Measurements from ENCODE around the gene IFFO2. TPM values are rescaled to one million over a fixed set of nuclear protein-coding genes. Genes with fewer than 3 reads are reported as not detected.
A peak's percentile ranks its signal among the peaks of the same experiment; 100 is the strongest.

IFFO2 gene
- total RNA-seq, 2 donors from 2014 or later: 4.6 to 6.4 TPM

DNA sequence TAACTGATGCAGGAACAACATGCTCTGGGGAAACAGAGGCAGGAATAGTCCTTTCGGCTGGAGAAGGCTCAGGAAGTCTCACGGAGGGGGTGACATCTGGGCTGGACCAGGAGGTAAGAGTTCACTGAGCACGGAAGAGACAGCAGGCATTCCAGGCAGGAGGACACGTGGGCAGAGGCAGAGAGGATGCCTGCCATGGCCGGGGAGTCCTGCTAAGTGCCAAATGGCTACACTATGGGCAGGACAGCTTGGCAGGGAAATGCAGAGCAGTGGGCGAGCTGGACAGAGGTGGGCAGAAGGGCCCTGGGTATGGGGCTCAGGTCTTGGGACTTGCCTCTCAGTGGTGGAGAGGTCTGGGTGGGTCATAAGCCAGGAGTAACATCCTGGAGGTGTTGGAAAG, 71.7 kb downstream of the IFFO2 start:
- H3K4me3 ChIP-seq (ENCODE audit: low read length): no peak overlapping the region
- TF ChIP-seq CTCF (conservative IDR thresholded peaks at IDR 0.05): no peak
- H3K36me3 ChIP-seq (ENCODE audit: control insufficient read depth, insufficient read depth, low read length): no peaks in the 10 kb centered on the region
- peaks cover 11% of the 10 kb centered on the region for H3K27me3 Mint-ChIP-seq (ENCODE audit: insufficient read depth)
- H3K36me3 Mint-ChIP-seq (ENCODE audit: low read depth): no peaks in the 10 kb centered on the region
- H3K27me3 ChIP-seq (ENCODE audit: control insufficient read depth, insufficient read depth, low read length, poor library complexity, severe bottlenecking): peaks cover 30% of the 10 kb centered on the region
- H3K4me3 Mint-ChIP-seq: no peak overlapping the region
- H3K4me1 Mint-ChIP-seq: no peaks in the 10 kb centered on the region
- H3K4me1 ChIP-seq (ENCODE audit: control insufficient read depth, insufficient read depth, low read length): no peaks in the 10 kb centered on the region
- no peak overlapping the region for H3K27ac Mint-ChIP-seq
- H3K9ac ChIP-seq (ENCODE audit: extremely low read depth, low read length, poor library complexity, severe bottlenecking): no peak overlapping the region
- H3K27ac ChIP-seq (ENCODE audit: low read depth, low read length): no peak overlapping the region
- no peaks in the 10 kb centered on the region for H3K9me3 Mint-ChIP-seq
- DNase-seq: no peak
- 88 to 91% methylated on average over 4 to 6 of the region's 6 CpGs for WGBS, 2 experiments (ENCODE audit: insufficient coverage in 1 of 2, insufficient read length in 1 of 2)
- no peaks in the 10 kb centered on the region for H3K9me3 ChIP-seq (ENCODE audit: control insufficient read depth, low read length)

- 73 to 82% methylated on average over 4 of the region's 4 CpGs for WGBS, 2 experiments (ENCODE audit: insufficient coverage in 1 of 2, insufficient read length in 1 of 2)
- Histone ChIP-seq H3K9me3 (ENCODE audit: control insufficient read depth, low read length) (no peaks in the 10 kb centered on the region), H3K36me3 (ENCODE audit: control insufficient read depth, insufficient read depth, low read length) (no peaks in the 10 kb centered on the region), H3K4me1 (ENCODE audit: control insufficient read depth, insufficient read depth, low read length) (no peaks in the 10 kb centered on the region), H3K27me3 (ENCODE audit: control insufficient read depth, insufficient read depth, low read length, poor library complexity, severe bottlenecking) (peaks cover 26% of the 10 kb centered on the region), H3K9ac (ENCODE audit: extremely low read depth, low read length, poor library complexity, severe bottlenecking) (no peak overlapping the region), H3K27ac (ENCODE audit: low read depth, low read length) (no peak overlapping the region), H3K4me3 (ENCODE audit: low read length) (no peak overlapping the region)
- no peak overlapping the region for H3K27ac Mint-ChIP-seq
- TF ChIP-seq CTCF (conservative IDR thresholded peaks at IDR 0.05): no peak
- no peak overlapping the region for H3K4me3 Mint-ChIP-seq
- no peaks in the 10 kb centered on the region for H3K9me3 Mint-ChIP-seq
- no peaks in the 10 kb centered on the region for H3K4me1 Mint-ChIP-seq
- no peaks in the 10 kb centered on the region for H3K36me3 Mint-ChIP-seq (ENCODE audit: low read depth)
- peaks cover 8% of the 10 kb centered on the region for H3K27me3 Mint-ChIP-seq (ENCODE audit: insufficient read depth)
- no peak for DNase-seq
Observed at GRCh38 chr1:18884419-18884717, 72.1 kb downstream of the IFFO2 start.

DNA sequence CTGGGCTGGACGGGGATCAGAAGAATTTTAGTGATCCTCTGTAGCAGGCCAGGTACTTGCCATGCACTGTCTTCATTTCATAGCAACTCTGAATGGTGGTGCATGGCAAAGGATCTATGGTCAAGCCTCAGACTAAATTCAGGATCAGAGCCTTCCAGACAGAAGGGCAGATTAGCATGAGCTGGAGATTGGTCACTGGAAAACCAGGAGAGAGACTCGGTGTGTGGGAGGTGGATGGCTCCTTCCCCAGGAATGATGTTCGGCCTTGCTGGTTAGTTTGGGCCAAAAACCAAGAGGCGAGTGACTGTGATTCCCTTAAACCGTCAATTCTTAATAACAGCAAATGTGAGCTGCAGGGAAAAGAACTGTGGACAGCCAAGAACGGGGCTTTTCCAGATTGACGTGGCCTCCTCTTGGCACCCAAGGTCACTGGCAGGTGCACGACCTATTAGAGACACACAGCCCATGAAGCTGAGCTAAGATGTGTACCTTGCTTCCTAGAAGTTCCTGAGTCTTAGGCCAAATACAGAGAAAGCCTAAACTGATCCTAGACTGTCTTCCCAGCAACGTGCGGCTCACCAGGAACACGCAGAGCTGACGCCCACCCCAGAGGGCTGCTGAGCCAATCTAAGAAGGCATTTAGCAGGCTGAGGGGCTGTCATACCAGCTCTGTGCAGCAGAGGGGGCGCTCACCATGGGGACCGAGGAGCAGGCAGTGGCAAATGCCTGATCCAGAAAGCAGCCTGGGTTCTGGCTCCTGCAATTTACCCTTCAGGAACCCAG, 72.6 kb downstream of the IFFO2 start:
- Mint-ChIP-seq H3K4me1 (no peaks in the 10 kb centered on the region), H3K4me3 (no peak overlapping the region), H3K27ac (no peak overlapping the region), H3K36me3 (ENCODE audit: low read depth) (no peaks in the 10 kb centered on the region), H3K27me3 (ENCODE audit: insufficient read depth) (peaks cover 7% of the 10 kb centered on the region), H3K9me3 (no peaks in the 10 kb centered on the region)
- Histone ChIP-seq H3K4me1 (ENCODE audit: control insufficient read depth, insufficient read depth, low read length) (no peaks in the 10 kb centered on the region), H3K9ac (ENCODE audit: extremely low read depth, low read length, poor library complexity, severe bottlenecking) (no peak overlapping the region), H3K4me3 (ENCODE audit: low read length) (no peak overlapping the region), H3K9me3 (ENCODE audit: control insufficient read depth, low read length) (no peaks in the 10 kb centered on the region), H3K36me3 (ENCODE audit: control insufficient read depth, insufficient read depth, low read length) (no peaks in the 10 kb centered on the region), H3K27me3 (ENCODE audit: control insufficient read depth, insufficient read depth, low read length, poor library complexity, severe bottlenecking) (peaks cover 21% of the 10 kb centered on the region), H3K27ac (ENCODE audit: low read depth, low read length) (no peak overlapping the region)
- DNase-seq: peak; percentile 96
- peak; percentile 92 for TF ChIP-seq CTCF (conservative IDR thresholded peaks at IDR 0.05)
- 68 to 69% methylated on average over 13 to 14 of the region's 14 CpGs for WGBS, 2 experiments (ENCODE audit: insufficient coverage in 1 of 2, insufficient read length in 1 of 2)

Data from endodermal cell (in vitro differentiated cells).